Activated CD4-positive, alpha-beta T cell treated with anti-CD3 and anti-CD28 coated beads, Interleukin-2, amount 50 U/mL, for 4 hours (primary cell): ENCODE data around the gene PCLAF.
A peak's percentile ranks its signal among the peaks of the same experiment; 100 is the strongest.
"Not testable (repeated sequence)": the region's sequence is repeated elsewhere in the genome, so short reads cannot be mapped to it uniquely, and the experiment has no call there.

Experiments
- DNase-seq, 2 experiments: peaks; one replicate each; pipeline ENCODE4 v3.0.0-alpha.2; 2020

The PCLAF gene, protein sequence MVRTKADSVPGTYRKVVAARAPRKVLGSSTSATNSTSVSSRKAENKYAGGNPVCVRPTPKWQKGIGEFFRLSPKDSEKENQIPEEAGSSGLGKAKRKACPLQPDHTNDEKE

DNA sequence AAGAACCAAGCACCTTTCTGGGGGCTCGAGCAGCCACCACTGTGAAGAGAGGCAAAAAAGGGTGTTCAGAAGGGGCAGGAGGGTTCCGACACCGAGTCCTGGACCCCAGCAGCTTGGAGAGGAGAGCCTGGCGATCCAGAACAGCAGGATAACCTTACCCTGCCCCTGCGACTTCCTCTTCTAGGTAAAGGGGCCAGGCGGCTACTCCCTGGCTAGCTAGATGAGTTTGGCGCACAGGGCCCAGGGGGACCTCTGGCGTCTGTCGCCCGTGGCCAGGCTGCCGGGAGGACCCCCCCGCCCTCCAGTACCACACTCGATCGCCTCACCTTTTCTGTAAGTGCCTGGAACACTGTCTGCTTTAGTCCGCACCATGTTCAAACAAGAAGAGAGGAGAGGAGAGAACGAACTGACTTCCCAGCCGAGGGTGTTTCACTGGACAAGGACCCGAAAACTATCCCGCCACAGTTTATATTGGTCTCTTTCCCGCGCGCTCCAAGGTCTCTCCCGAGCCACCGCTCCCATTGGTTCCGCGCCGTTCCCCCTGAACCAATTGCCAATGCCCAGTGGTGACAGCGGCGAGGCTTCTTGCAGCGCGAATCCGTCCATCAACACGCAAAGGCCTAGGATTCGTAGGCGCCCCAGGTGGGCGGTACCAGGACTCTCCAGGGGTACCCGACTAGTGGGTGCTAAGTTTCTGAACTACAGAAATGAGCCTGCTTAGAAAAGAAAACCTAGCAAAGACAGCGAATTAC, at the start of gene PCLAF:
TSS of gene PCLAF (minus strand) at position 442 of the 752 bp plus-strand sequence. CDS start at position 372, 70 bp downstream.
- DNase-seq, result peak; percentile 85 to 86

DNA sequence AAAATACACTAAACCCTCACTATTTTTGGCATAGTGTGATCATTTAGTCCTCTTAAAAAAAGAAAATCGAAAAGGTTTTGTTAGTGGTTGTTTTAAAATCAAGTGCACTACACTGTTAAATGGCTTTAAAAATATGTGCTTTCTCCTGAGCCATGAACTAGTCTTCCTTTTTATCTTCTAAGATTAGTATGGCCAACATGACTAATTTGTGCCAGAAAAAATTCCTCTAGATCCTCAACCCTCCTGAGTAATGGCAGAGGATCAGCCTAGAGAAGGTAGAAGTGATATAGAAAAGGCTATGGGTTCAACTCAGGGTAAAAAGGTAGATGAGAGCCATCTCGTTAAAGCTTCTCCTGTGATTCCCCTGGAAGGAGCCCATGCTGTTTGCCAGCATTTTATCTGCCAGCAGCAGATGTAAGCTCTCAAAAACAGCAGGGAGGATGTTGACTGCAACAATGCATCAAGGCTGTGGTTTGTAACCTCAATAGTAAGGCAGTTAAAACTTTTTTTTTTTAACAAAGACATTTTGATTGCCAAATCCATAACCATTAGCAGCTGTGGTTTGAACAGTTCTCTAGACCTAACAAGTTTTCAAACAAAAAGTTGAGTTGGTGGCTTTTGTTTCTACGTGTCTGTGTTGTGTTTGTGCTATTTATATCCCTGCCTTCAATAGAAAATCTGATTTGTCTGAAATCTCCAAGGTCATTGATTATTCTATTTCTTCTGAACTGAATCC, 48.9 kb upstream of the PCLAF start:
- DNase-seq, result peak in 1 of 2 experiments; percentile 6

DNA sequence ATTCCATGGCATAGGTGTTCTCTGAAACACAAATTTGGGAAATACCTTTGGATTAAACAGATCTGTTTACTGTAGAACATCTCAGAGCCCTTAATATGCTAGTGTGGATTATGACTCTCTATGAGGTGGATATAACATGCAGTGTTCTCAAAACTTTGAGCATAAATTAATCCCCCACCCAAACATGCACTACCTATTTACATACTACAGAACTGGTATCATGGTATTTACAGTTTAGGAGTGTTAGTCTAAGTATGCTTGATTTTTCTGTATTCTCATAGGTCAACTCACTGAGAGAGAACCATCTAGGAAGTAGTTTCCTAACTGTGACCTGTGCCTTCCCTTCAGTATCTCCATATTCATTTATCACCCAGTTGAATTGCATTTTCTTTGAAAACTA, 48.2 kb upstream of the PCLAF start:
- no peak for DNase-seq

DNA sequence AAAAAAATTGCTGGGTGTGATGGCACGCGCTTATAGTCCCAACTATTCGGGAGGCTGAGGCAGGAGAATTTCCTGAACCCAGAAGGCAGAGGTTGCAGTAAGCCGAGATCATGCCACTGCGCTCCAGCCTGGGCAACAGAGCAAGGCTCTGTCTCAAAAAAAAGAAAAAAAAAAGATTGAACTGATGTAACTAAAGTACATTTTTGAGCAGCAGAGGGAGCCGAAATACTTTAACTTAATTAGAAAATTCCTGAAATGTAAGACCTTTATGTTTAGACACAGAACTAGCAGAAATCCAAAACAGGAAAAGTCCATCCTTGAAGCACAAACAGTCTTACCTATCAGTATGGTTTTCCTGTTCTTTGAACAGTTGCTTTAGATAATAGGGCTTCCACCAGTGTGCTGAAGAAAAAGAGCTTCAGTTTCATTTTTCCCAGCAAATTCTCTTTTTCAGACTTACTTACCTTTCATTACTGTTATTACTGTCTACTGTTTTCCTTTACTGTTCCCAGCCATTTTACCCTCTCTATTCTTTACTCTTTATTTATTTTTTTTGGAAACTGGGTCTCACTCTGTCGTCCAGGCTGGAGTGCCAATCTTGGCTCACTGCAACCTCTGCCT, 45.7 kb upstream of the PCLAF start:
- DNase-seq, result no peak

DNA sequence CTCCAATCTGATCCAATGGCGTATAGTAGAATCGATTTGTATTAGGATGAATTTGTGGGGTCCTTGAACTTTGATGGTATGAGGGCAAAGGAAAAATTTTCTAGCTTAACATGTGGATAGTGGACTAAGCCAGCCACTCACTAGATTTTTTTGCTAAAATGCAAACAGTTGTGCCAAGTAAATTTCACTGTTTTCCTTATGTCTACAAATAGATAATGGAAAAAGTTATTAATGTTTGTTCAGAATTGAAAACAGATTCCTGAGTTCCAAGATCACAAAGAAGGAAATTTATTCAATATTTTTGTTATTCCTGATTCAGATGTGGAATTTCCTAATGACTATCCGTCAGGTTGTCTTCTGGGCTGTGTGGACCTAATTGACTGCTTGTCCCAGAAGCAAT, 44.0 kb upstream of the PCLAF start:
- no peak for DNase-seq

DNA sequence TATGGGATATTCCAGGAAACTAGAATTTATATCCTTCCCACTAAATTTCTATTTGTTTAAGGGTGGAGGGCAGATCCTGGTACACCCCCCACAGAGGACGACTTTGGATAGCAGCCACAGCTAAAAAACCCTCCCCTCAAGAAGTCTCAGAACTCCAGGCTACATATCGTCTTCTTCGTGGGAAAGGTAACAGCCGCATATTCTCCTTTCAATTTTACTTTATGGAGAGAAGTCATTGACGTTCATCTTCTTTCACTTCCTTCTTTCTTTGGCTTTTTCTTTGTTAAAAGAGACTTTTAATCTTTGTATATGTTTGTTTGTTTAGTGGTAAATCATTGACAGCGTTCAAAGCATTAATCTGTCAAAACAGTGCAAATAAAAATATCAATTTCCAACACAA, 42.7 kb upstream of the PCLAF start:
- no peak for DNase-seq

DNA sequence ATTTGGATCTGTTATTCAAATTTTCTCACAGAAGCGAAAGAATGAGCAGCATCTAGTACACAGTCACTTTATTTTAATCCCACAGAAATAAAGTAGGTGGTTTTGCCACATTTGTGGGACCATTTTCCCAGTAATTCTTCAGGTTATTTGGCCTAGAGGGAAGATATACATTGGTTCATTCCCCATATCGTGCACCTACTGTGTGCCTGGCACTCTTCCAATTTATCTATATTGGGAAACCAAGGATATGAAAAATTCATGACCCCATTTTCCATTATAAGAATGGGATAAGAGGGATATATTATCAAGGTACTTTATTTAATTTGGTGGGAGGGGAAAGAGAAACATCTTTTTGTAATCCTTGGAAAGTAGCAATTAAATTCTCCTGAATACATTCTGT, 41.5 kb upstream of the PCLAF start:
- DNase-seq, result no peak

DNA sequence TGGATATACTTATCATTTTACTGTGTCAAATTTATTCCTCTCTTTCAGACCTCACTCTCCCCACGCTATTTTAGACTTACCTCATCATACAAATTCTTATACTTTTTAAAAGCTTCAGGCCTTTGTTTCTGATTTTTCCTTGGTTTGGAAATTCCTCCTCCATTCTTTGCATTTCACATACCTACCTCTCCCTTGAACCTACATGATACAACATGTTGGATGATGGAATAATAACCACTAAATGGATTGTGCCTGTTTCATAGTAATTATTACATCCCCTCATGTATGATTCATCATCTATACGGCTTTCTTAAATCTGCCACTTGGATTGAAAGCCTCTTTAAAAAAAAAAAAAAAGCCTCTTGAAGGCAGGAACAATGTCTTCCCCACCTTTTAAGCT, 31.0 kb upstream of the PCLAF start:
- no peak for DNase-seq

DNA sequence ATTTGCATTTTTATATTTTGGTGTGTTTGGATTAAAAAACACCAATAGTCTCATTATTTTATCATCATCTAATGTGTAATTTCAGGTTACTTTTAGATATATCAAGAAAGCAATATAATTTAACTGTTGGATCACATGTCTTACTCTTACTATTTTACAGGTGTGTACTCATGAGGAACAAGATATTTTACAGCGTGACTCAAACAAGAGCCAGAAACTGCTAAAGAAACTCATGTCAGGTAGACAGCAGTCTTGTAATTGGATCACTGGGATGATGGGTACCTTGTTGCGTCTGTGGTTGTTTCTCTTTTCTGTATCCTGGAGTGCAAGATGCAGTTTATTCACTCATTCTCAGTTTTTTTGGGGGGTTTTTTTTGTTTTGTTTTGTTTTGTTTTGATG, 19.3 kb upstream of the PCLAF start:
- no peak for DNase-seq

DNA sequence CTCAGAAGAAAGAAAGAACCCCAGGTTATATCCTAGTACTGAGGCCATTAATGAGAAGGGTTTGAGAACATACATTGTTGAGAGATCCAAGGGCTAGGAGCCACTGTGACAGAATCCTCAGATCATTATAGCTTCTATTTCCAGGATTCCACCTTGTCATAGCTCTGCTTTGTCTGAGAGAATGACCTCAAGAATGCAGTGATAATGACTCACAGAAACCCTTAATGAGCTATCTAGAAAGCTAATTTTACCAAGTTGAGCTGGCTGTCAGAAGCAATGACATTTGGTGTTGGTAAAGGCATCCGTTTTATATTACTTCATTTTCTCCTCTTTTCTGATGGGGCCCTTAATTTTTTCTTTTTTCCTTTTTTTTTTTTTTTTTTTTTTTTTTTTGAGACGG, 17.3 kb upstream of the PCLAF start:
- no peak for DNase-seq

DNA sequence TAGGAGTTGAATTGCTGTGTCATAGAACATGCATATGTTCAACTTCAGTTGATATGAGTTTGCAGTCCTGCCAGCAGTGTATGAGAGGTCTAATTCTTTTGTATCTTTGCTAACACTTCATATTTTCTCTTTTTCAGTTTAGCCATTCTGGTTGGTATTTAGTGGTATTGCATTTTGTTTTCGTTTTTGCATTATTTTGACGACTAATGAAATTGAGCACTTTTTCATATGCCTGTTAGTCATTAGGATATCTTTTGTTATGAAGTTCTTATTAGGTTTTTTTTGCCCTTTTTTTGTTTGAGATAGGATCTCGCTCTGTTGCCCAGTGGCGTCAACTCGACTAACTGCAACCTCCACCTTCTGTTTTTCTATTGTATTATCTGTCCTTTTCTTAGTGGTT, 15.5 kb upstream of the PCLAF start:
- no peak for DNase-seq

DNA sequence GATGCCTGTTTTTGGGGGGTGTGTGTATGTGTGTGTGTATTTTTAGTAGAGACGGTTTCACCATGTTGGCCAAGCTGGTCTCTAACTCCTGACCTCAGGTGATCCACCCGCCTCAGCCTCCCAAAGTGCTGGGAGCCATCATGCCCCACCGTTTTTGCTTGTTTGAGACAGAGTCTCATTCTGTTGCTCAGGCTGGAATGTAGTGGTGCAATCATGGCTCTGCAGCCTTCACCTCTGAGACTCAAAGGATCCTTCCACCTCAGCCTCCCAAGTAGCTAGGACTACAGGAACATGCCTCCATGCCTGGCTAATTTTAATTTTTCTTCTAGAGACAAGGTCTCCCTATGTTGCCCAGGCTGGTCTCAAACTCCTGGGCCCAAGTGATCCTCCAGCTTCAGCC, 11.2 kb upstream of the PCLAF start:
- not testable (repeated sequence) for DNase-seq

DNA sequence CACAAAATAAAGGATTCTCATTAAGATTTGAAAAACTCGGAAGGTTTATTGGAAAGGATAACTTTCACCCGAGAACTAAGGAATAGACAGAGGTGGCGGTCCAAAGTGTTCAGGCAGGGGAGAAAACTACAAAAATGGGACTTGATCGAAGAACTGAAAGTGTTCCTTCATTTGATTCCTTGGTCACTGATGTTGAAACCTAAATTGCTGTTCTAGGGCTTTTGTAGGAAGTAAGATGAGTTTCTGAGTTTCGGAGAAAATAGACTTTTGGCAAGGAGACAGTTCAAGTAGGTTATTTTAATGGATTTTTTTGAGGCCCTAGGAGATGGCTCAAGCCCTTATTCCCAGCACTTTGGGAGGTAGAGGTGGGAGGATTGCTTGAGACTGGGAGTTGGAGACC, 7.8 kb upstream of the PCLAF start:
- DNase-seq, result no peak

DNA sequence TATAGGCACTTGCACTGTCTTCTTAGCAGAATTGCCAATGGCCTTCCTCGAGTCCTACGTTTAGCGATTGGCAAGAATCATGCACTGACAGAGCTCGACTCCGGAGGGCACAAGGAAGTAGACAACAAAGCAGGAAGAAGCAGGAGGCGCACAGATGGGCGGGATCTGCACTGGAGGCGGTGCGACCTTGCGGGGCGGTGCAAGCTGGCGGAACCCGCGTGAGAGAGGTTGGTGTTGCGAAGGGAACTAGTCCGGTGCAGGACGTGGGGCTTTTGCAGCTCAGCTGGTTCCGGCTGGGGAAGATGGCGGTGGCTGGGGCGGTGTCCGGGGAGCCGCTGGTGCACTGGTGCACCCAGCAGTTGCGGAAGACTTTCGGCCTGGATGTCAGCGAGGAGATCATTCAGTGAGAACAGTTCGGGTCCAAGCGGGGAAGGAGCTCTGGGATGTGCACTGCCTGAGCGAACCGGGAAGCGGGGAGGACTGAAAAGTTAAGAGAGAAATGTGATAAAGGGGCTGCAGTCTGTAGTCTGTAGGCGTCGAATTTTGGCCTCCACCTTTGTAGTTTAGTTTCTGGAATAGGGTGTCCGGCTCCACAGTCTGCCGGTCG, 6.4 kb upstream of the PCLAF start, which contains the start of gene TRIP4:
TSS of gene TRIP4 (plus strand) at position 275 of the 607 bp plus-strand sequence. CDS start at position 303, 28 bp downstream.
- peak; percentile 95 for DNase-seq

DNA sequence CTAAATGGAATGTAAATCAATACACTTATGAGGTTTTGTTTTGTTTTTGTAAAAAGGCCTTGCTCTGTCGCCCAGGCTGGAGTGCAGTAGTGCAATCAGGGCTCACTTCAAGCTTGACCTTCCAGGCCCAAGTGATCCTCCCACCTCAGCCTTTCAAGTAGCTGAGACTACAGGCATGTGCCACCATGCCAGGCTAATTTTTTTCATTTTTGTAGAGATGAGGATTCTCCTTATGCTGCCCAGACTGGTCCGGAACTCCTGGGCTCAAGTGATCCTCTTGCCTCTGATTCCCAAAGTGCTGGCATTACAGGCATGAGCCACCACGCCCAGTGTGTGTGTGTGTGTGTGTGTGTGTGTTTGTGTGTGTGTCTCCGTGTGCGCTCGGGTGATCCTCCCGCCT, 5.0 kb upstream of the PCLAF start:
- DNase-seq, result no peak

DNA sequence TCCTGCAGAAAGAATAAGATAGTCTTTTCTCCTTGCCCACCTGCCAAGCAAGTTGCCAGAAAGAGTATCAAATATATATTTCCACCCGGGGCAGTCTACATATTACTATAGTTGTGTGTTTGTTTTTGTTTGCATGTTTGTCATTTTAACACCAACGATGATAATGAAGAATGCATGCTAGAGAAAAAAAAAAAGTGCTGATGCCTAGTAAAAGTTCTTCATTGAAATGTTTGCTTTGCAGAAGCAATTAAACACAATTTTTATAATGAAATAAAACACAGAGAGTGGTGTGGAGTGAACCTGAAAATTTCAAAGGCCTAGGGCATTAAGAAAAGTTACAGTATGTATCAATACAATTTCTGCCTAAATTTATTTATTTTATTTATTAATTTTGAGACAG, 2.5 kb upstream of the PCLAF start:
- DNase-seq, result no peak

DNA sequence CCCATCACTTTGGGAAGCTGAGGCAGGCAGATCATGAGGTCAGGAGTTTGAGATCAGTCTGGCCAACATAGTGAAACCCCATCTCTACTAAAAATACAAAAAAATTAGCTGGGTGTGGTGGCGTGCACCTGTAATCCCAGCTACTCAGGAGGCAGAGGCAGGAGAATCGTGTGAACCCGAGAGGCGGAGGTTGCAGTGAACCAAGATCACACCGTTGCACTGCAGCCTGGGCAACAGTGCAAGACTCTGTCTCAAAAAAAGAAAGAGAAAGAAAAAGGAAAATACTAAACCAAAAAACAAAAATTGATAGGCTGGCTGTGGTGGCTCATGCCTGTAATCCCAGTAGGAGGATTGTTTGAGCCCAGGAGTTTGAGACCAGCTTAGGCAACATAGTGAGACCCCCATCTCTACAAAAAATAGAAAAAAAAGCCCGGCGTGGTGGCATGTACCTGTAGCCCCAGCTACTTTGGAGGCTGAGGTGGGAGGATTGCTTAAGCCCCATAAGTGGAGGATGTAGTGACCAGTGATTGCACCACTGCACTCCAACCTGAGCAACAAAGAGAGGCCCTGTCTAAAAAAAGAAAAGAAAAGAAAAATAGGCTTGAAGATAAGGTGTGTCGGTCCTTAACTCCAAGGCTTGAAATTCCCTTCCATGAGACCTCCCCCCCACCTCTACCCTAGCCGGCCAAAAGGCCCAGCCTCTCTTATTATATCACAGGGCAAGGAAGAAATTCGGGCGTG, 941 bp downstream of the PCLAF start:
- DNase-seq, result not testable (repeated sequence)

DNA sequence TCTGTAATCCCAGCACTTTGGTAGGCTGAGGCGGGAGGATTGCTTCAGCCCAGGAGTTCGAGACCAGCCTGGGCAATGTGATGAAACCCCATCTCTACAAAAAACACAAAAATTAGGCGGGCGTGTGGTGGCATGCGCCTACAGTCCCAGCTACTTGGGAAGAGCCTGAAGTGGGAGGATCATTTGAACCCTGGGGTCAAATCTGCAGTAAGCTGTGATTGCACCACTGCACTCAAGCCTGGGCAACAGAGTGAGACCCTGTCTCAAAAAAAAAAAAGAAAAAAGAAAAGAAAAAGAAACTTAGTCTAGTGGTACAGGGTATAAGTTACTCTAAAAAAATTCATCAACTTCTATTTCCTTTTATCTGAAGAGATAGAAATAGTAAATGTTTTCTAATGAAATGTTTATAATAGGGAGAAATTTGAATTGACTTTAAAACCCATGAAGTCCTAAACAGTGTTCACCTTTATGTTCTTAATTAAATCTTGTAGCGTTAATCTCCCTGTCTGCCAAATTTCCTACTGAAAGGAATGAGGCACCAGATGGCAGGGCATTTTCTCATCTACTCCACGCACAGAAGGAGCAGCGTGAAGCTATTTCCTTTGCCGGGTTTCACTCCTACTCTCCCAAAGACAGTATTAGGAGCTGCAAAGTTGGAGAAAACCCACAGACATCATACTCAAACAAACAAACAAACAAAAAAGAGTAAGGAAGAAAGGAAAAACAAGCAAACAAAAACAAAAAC, 1.9 kb downstream of the PCLAF start:
- no peak for DNase-seq

DNA sequence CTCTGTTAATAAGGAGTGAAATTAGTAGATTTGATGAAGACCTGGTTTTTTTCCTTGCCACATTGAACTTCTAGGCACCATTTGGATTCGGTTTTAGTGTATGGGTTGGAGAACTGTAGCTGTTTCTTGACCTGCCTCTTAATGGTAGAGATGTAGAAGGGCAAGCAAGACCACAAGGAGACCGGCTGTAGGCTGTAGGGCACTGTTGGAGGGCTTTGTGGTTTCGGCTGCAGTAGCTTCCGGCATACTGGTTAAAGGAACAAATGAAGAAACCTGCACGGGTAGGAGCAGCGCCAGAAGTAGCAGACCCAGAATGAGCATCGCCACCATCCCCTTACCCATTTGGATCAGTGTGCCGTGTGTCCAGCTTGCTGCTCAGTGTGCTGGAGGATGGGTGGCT, 7.9 kb downstream of the PCLAF start:
- no peak for DNase-seq

DNA sequence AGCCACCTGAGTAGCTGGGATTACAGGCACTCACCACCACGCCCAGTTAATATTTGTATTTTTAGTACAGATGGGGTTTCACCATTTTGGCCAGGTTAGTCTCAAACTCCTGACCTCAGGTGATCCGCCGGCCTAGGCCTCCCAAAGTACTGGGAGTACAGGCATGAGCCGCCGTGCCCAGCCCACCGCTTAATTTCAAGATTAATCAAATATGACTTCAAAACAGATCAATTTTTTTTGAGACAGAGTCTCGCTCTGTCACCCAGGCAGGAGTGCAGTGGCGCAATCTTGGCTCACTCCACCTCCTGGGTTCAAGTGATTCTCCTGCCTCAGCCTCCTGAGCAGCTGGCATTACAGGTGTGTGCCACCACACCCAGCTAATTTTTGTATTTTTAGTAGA, 9.9 kb downstream of the PCLAF start:
- DNase-seq, result not testable (repeated sequence)

DNA sequence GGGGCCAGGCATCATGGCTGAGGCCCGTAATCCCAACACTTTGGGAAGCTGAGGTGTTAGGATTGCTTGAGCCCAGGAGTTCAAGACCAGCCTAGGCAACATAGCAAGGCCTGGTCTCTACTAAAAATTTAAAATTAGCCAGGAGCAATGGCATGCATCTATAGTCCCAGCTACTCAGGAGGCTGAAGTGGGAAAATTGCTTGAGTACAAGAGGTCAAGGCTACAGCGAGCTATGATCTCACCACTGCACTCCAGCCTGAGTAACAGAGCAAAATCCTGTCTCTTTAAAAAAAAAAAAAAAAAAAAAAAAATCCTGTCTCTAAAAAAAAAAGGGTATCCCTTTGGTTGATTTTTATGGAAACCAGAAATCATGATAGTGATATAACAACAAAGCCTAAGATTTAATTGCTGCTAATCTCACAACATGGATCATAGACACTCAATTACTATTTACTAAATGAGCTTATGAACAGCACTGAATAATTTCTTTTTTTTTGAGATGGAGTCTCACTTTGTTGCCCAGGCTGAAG, 12.1 kb downstream of the PCLAF start:
- DNase-seq, result no peak
